KOPT-K1 (cell line): Measurements from ENCODE around the gene TTI1.

Source experiments
- H3K27ac ChIP-seq: fragments of 200-600 bp; sonication (generic); 2 replicates; pipeline ENCODE4 v1.5.1; 2016; ENCODE audit warnings: antibody characterized with exemption, mild to moderate bottlenecking, low read depth, low read length; ENCODE audit not compliant: poor library complexity, severe bottlenecking
- H3K36me3 ChIP-seq: fragments of 200-600 bp; sonication (generic); 2 replicates; pipeline ENCODE4 v1.5.1; 2017; ENCODE audit warnings: antibody characterized with exemption, mild to moderate bottlenecking, low read length, moderate library complexity; ENCODE audit not compliant: insufficient read depth
- H3K9me3 ChIP-seq: fragments of 200-600 bp; sonication (generic); 2 replicates; pipeline ENCODE4 v1.5.1; 2017; ENCODE audit warnings: antibody characterized with exemption, low read length, mild to moderate bottlenecking; ENCODE audit not compliant: insufficient read depth, poor library complexity, severe bottlenecking

Gene TTI1

DNA sequence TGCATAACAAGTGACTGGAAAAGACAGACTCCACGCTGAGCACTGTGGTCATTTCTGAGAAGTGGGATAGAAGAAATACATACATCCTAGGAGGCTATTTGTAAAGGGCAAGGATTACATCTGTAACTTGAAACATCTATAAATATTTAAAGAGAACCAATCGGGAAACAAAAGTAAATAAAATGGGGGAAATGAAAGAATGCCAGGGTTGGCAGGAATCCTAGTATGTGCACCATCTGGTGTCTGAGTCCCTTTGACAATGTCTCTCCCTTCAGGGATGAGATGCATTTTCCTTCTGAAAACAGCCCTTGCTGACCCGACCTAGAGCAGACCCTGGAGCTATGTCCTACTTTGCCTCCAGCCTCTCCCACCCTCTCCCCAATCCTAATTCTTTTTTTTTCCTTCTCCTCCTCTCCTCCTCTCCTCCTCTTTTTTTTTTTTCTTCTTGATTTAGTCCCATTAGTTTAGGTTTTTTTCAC is 77.1 kb downstream of the TTI1 start:
- Histone ChIP-seq H3K27ac (no peak overlapping the region), H3K36me3 (no peaks in the 10 kb centered on the region), H3K9me3 (no peaks in the 10 kb centered on the region)

DNA sequence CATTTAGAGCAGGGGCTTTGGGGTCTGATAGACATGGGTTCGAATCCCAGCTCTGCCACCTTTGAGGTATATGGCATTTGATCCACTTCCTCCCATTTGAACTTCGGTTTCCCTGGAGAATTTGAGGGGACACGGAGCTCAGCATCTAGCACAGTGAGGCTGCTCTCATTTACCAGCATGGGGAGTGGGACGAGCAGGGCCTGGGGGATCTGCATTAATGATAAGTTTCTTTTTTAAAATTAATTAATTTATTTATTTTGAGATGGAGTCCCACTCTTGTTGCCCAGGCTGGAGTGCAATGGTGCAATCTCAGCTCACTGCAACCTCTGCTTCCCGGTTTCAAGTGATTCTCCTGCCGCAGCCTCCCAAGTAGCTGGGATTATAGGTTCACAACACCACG is 77.7 kb downstream of the TTI1 start:
- H3K27ac ChIP-seq, result no peak overlapping the region
- H3K9me3 ChIP-seq, result no peaks in the 10 kb centered on the region
- no peaks in the 10 kb centered on the region for H3K36me3 ChIP-seq

DNA sequence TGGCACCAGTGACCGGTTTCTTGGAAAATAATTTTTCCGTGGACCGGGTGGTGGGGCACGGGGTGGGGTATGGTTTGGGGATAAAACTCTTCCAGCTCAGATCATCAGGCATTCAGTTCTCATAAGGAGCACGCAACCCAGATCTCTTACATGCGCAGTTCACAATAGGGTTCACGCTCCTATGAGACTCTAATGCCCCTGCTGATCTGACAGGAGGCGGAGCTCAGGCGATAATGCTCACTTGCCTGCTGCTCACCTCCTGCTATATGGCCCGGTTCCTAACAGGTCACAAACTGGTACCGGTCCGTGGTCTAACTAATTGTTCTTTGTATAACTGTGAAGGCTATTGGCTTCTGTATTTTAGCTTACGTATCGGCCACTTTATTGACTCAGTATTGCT is 78.6 kb downstream of the TTI1 start:
- H3K27ac ChIP-seq, result no peak overlapping the region
- no peaks in the 10 kb centered on the region for H3K9me3 ChIP-seq
- no peaks in the 10 kb centered on the region for H3K36me3 ChIP-seq

DNA sequence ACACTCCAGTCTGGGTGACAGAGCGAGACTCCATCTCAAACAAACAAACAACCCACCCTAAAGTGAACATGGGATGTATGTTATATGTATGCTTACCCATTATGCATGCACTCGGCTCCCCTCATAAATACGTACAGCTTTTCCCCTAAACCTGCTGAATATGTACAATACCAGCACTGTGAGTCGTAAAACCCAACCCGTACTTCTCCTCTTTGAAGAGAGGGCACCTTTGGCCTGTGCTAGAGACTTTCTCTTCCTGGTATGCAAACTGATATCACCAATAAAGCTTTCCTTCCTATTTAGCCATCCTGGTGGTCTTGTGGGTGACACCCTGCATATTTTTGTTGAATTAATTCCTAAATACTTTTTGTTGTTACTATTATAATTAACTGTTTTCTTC is 79.1 kb downstream of the TTI1 start:
- no peak overlapping the region for H3K27ac ChIP-seq
- no peaks in the 10 kb centered on the region for H3K36me3 ChIP-seq
- H3K9me3 ChIP-seq, result no peaks in the 10 kb centered on the region

DNA sequence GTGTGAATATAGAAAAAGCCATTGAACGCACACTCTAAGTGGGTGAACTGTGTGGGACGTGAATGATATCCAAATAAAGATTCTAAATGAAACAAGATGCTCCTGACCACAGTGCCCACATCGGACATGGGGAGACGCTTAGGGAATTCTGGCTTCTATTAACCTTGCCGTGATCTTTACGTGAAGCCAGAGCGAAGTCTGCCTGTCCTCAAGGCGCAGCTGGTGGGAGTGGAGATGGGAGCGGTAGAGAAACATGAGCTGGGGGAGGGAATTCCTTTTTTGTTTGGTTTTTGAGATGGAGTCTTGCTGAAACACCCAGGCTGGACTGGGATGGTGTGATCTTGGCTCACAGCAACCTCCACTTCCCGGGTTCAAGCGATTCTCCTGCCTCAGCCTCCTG is 84.3 kb downstream of the TTI1 start:
- Histone ChIP-seq H3K27ac (no peak overlapping the region), H3K36me3 (no peaks in the 10 kb centered on the region), H3K9me3 (peaks cover 13% of the 10 kb centered on the region)

DNA sequence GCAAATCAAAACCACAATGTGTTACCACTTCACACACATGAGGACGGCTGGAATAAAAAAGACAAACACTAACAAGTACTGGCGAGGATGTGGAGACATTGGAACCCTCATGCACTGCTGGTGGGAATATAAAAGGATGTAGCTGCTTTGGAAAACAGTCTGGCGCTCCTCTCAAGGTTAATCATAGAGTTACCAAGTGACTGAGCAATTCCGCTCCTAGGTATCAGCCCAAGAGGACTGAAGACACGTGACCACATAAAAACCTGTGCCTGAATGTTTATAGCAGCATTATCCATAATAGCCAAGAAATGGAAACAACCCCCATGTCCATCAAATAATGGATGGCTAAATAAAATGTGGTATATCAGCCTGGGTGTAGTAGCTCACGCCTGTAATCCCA is 85.3 kb downstream of the TTI1 start:
- H3K36me3 ChIP-seq, result no peaks in the 10 kb centered on the region
- H3K9me3 ChIP-seq, result peaks cover 13% of the 10 kb centered on the region
- H3K27ac ChIP-seq, result no peak overlapping the region

DNA sequence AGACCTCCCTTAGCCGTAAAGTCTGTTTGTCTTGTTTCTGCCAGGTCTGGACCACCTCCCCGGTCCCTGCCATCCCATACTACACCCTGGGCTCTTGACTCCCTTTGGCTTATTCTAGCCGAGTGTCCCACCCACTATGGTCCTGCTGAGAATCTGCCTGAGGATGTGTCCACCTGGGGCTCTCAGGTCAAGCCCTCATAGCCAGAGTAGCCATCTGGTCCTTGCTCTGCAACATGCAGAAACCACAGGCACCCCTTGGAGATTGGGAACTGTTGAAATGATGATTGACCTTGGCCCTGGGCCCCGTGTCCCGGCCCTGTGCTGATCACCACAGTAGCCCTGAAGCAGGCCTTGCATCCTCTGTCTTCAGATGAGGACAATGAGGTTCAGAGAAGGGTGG is 86.3 kb downstream of the TTI1 start:
- H3K36me3 ChIP-seq, result no peaks in the 10 kb centered on the region
- no peak overlapping the region for H3K27ac ChIP-seq
- peaks cover 13% of the 10 kb centered on the region for H3K9me3 ChIP-seq

DNA sequence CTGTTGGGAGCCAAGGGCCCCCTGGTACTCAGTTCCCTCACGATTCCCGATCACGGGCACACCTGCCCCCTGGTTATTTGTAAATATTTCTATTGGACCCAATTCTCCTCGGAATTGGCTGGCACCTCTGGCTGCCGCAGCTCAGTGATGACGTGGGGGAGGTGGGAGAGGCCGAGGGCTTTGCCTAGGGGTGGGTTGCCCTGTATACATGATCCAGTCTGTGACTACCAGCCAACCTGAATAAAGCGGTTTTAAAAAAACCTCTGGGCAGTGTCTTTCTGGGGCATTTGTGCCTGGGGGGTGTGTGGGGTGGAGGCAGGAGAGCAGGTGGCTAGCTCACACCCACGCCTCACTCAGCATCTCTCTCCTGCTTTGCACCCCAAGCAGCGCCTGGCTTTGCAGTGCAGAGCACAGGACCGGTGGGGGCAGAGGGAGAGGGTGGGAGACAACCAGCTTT is 88.1 kb downstream of the TTI1 start:
- peaks cover 13% of the 10 kb centered on the region for H3K9me3 ChIP-seq
- no peaks in the 10 kb centered on the region for H3K36me3 ChIP-seq
- no peak overlapping the region for H3K27ac ChIP-seq

DNA sequence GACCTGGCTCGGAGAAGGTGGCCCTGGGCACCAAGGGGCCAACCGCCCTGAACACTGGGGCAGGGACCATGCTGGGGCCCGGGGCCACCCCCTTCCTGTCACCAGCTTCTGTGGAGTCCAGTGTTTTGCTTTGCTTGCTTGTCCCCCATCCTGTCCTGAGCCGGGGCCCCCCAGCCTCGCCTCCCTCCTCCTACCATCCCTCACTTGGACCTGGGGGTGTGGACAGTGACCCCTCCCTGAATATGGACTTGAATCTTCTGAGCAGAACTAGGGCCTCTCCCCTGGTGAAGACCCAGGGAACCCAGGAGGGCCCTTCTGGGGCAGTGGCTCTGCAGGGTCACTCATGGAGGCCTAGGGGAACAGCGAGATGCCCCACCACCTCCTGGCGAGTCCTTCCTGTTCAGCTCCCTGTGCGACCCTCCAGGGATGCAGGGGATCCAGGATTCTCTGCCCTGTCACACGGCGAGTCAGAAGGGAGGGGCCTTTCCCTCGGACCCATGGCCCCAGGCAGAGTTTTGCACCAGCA is 88.7 kb downstream of the TTI1 start:
- Histone ChIP-seq H3K36me3 (no peaks in the 10 kb centered on the region), H3K9me3 (peaks cover 13% of the 10 kb centered on the region), H3K27ac (no peak overlapping the region)

DNA sequence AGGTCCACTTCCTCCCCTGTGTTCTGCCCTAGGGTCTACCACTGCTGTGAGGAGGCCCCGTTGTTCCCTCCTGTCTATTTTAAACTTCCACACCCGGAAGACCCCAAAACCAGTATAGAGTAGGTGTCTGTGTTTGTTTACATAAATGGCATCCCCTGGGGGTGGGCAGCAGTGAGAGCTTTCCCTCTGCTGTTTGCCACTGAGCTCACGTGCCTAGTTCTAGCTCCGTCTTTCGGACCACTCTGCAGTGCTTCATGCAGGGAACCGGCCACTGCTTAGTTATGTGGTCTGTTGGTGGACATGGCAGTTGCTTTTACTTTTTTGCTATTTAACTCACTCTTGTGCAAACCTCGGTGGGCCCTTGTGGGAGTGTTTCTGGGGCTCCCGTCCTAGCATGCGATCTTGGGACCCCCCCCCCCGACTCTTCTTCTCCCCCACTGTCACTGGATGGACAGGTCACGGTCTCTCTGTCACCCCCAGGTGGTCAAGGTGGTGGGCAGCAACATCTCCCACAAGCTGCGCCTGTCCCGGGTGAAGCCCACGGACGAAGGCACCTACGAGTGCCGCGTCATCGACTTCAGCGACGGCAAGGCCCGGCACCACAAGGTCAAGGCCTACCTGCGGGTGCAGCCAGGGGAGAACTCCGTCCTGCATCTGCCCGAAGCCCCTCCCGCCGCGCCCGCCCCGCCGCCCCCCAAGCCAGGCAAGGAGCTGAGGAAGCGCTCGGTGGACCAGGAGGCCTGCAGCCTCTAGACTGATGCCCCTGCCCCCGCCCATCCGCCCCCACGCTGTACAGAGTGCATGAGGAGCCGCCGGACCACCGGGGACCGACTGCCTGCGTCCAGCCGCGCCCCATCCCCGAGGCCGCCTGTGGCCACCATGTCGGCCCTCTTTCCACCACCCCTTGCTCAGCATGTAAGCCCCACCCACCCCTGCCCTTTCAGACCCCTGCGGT is 89.5 kb downstream of the TTI1 start:
- Histone ChIP-seq H3K36me3 (no peaks in the 10 kb centered on the region), H3K9me3 (peaks cover 13% of the 10 kb centered on the region), H3K27ac (no peak overlapping the region)

DNA sequence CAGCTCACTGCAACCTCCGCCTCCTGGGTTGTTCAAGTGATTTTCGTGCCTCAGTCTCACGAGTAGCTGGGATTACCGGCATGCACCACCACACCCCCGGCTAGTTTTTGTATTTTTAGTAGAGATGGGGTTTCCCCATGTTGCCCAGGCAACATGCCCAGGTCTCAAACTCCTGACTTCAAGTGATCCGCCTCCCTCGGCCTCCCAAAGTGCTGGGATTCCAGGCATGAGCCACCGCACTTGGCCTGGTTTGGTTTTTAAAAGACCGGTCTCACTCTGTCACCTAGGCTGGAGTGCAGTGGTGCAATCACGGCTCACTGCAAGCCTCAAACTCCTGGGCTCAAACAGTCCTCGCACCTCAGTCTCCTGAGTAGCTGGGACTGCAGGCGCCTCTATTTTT is 90.2 kb downstream of the TTI1 start:
- H3K27ac ChIP-seq, result no peak overlapping the region
- peaks cover 8% of the 10 kb centered on the region for H3K9me3 ChIP-seq

DNA sequence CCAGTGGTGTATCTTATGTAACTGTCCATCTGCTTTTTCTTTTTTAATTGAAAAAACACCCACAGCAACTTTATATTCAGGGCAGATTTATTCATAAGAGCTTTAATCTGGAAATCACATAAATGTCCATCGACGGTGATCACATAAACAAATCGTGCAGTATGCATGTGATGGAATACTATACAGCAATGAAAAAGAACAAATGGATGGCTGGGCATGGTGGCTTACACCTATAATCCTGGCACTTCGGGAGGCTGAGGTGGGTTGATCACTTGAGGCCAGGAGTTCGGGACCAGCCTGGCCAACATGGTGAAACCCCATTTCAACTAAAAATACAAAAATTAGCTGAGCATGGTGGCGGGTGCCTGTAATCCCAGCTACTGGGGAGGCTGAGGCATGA is 91.3 kb downstream of the TTI1 start:
- Histone ChIP-seq H3K9me3 (no peaks in the 10 kb centered on the region), H3K36me3 (no peaks in the 10 kb centered on the region)

More for the DNA sequence above, 90.2 kb downstream of the TTI1 start:
- H3K36me3 ChIP-seq, result no peaks in the 10 kb centered on the region

DNA sequence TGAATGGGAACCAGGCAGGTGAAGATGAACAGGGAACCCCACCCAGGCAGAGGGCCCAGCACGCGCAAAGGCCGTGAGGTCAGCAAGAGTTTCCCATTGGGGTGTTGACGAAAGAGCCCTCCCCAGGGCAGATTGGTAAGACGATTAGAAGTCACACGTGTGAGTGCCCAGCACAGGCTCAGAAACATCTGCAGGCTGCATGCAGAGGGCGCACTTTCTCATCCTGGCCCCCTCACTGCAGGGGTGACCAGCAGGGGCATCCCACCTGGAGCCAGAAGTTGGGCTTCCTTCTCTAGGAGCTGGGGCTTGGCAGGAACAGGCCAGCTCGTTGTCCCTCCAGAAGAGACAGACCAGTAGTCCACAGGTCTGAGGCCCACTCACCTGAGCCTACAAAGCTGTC is 91.9 kb downstream of the TTI1 start:
- H3K36me3 ChIP-seq, result no peaks in the 10 kb centered on the region
- H3K9me3 ChIP-seq, result no peaks in the 10 kb centered on the region
- no peak overlapping the region for H3K27ac ChIP-seq

More for the DNA sequence above, 91.3 kb downstream of the TTI1 start:
- no peak overlapping the region for H3K27ac ChIP-seq

DNA sequence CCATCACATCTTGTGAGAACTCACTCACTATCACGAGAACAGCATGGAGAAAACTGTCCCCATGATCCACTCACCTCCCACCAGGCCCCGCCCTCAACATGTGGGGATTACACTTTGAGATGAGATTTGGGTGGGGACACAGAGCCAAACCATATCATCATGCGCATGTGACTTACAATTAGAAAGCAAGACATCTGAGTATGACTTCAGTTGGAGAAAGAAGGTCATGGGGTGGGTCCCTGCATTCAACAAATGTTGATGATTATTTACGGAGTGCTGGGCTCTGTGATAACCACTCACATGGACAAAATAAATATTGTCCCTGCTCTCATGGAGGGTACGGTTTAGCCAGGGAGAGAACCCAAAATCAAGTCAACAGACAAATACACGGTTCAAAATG is 92.4 kb downstream of the TTI1 start:
- Histone ChIP-seq H3K36me3 (no peaks in the 10 kb centered on the region), H3K27ac (no peak overlapping the region), H3K9me3 (no peaks in the 10 kb centered on the region)

DNA sequence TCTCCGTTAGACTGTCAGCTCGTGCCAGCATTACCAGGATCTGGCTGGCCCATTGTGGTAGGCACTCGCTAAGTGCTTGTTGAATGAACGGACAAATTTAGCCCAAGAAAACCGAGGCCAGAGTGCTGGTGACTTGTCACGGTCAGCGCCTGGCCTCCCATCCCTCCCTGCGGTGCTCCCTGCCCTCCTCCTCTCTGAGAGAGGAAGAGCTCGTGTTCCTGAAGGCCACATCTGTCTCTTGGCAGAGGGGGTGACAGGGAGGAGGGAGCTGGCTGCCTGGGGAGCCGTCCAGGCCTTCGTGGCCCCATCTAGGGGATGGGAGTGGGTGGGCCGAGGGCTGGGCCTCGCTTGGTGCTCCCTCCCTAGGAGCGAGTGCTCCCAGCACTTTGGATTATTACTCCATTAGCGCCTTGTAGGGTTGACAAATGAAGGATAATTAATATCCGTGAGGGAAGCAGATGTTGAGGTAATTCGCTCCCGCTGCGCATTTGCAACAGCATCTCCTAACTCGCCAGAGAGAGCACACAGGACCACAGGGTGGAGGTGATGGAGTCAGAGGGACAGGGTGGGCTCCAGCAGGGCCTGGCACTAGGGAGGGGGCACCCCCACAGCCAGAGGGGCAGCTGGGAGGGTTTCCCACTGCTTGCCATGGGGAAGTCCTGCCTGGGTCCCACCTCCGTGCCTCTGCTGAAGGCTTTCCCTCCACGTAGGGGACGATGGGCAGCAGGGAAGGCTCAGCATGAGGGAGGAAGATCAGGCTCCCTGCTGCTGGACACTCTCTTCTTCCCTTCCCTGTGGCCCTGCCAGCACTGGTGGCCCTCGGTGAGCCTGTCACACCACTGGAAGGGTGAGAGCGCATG is 93.3 kb downstream of the TTI1 start:
- no peak overlapping the region for H3K27ac ChIP-seq
- no peaks in the 10 kb centered on the region for H3K9me3 ChIP-seq
- no peaks in the 10 kb centered on the region for H3K36me3 ChIP-seq
